Thyroid gland (tissue), 4 donors: ENCODE measurements around the gene ATG9A. TPM values are rescaled to one million over a fixed set of nuclear protein-coding genes. Genes with fewer than 3 reads are reported as not detected.

Experiments used
- DNase-seq, 2 donors: peaks; one replicate each; pipeline ENCODE4 v3.0.0-alpha.2; 2019
- H3K27ac ChIP-seq, 3 donors: fragments of 200-600 bp; sonication (generic); 1 replicate in 2 of 3; 2 replicates in 1 of 3; pipeline ENCODE4 v1.5.1; 2016 to 2019; ENCODE audit warnings: mild to moderate bottlenecking in 1 of 3, moderate library complexity in 1 of 3
- H3K27me3 ChIP-seq: fragments of 200-600 bp; sonication (generic); one replicate; pipeline ENCODE4 v1.5.1; 2019
- H3K36me3 ChIP-seq, 2 donors: fragments of 200-600 bp; sonication (generic); one replicate each; pipeline ENCODE4 v1.5.1; 2016 to 2019
- H3K4me1 ChIP-seq, 2 donors: fragments of 200-600 bp; sonication (generic); one replicate each; pipeline ENCODE4 v1.5.1; 2017 to 2019
- H3K4me3 ChIP-seq, 3 donors: fragments of 200-600 bp; sonication (generic); replicated peaks in 1 of 3; 1 replicate in 2 of 3; 2 replicates in 1 of 3; pipeline ENCODE4 v1.5.1; 2016; ENCODE audit warnings: mild to moderate bottlenecking in 1 of 3
- H3K9me3 ChIP-seq: fragments of 200-600 bp; sonication (generic); one replicate; pipeline ENCODE4 v1.5.1; 2017
- POLR2A ChIP-seq, 2 donors: fragments of 450-650 bp; IDR thresholded peaks; one replicate each; pipeline ENCODE4 v1.6.1; 2017; ENCODE audit warnings: antibody characterized with exemption in 2 of 2, mild to moderate bottlenecking in 2 of 2, moderate library complexity in 1 of 2
- WGBS, 2 donors: methylation state at CpG; one replicate each; pipeline ENCODE4 v1.1.5; 2017; 5-methylcytosine and 5-hydroxymethylcytosine counted together
- intact Hi-C: fragments of 100-400 bp; cut with DNase I; formaldehyde crosslinking; loops from one replicate; pipeline ENCODE4 v1.15.1; 2023
- total RNA-seq, 4 donors: library from RNA; depleted of rRNA; stranded (reverse); fragments of >200 nt; gene quantifications; one replicate each; pipeline ENCODE4 v1.2.3, GENCODE V29; 2016
- TF ChIP-seq, protein P1 (sequence below), 6 experiments: fragments of 200-600 bp in 3 of 6; fragments of 450-650 bp in 3 of 6; sonication (generic) in 3 of 6; IDR thresholded peaks; one replicate each; pipeline ENCODE4 v1.5.1; 2016 to 2019; ENCODE audit warnings: antibody characterized with exemption in 6 of 6, mild to moderate bottlenecking in 2 of 6, inconsistent platforms in 1 of 6, moderate library complexity in 1 of 6

The ATG9A gene
- total RNA-seq, 4 donors from 2014 or later = 48.8 to 59.3 (median 54.6) TPM

DNA sequence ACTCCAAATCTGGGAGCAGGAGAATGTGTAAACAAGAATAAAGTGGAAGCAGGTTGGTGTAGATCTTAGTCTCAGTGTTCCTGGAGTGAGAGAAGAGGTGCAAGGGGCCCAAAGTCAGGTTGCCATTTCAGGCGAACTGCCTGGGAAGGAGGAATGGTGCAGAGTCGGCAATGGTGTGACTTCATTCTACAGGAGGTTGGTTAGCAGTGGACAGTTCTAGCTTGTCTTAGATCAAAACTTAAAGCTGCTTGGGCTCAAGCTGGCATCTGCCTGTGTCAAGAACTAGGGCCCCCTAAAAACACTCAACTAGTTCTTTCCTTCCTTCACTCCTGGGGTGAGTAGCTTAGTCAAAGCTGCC lies 19.4 kb upstream of the ATG9A start:
- intact Hi-C loops = loop anchor here (5.0 kb wide), 1 partner anchor 33 kb away; no protein-coding TSS in a partner anchor
- TF ChIP-seq, protein P1, sequence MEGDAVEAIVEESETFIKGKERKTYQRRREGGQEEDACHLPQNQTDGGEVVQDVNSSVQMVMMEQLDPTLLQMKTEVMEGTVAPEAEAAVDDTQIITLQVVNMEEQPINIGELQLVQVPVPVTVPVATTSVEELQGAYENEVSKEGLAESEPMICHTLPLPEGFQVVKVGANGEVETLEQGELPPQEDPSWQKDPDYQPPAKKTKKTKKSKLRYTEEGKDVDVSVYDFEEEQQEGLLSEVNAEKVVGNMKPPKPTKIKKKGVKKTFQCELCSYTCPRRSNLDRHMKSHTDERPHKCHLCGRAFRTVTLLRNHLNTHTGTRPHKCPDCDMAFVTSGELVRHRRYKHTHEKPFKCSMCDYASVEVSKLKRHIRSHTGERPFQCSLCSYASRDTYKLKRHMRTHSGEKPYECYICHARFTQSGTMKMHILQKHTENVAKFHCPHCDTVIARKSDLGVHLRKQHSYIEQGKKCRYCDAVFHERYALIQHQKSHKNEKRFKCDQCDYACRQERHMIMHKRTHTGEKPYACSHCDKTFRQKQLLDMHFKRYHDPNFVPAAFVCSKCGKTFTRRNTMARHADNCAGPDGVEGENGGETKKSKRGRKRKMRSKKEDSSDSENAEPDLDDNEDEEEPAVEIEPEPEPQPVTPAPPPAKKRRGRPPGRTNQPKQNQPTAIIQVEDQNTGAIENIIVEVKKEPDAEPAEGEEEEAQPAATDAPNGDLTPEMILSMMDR (IDR thresholded peaks at IDR 0.05) = no peak
- no peak for TF ChIP-seq POLR2A (IDR thresholded peaks at IDR 0.05)
- peak overlapping the region; percentile 88 to 93 (median 89) for H3K27ac ChIP-seq

DNA sequence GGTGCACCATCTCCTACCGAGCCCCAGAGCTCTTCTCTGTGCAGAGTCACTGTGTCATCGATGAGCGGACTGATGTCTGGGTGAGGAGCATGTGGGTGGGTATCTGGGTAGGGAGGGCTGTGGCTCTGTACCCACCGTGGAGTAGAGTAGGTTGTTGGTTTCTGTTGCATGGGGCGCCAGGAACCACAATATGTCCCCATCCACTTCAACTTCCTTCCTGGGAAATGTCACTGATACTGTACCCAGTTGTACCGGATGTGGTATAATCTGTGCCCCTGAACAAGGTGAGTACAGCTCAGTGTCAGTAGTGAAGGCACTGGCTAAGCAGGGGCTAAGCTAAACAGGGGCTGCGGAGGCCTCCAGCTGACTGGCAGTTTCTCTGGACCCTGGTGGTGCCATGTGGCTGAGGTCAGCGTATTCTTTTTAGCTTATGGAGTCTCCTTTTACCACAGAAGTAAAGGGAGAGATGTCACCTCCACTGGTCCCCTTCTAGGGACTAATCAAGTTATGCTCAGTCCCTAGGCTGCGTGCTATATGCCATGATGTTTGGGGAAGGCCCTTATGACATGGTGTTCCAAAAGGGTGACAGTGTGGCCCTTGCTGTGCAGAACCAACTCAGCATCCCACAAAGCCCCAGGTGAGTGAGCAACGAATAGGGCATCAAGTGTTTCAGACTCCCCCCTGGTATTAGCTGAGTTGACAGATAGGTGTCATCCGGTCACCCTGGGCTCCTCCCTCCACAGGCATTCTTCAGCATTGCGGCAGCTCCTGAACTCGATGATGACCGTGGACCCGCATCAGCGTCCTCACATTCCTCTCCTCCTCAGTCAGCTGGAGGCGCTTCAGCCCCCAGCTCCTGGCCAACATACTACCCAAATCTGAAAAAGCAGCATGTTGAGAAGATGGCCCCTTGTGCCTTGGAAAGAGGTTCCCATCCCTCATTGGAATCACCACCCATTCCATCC lies 18.5 kb upstream of the ATG9A start:
- Histone ChIP-seq H3K27ac (peak overlapping the region in 2 of 3 donors; percentile 88 to 93), H3K4me3 (no peak overlapping the region), H3K9me3 (no peaks in the 10 kb centered on the region), H3K4me1 (peaks cover 29 to 66% of the 10 kb centered on the region in 2 donors), H3K36me3 (peaks cover 0 to 4% of the 10 kb centered on the region in 2 donors), H3K27me3 (no peaks in the 10 kb centered on the region)
- DNase-seq = no peak
- 84 to 90% methylated on average over 15 to 17 of the region's 17 CpGs for WGBS, 2 donors
- TF ChIP-seq, protein P1 (IDR thresholded peaks at IDR 0.05) = no peak
- TF ChIP-seq POLR2A (IDR thresholded peaks at IDR 0.05) = no peak
- intact Hi-C loops = loop anchor here (5.0 kb wide), 1 partner anchor 34 kb away; no protein-coding TSS in a partner anchor

More for the DNA sequence above, 19.4 kb upstream of the ATG9A start:
- Histone ChIP-seq H3K27me3 (no peaks in the 10 kb centered on the region), H3K36me3 (peaks cover 0 to 4% of the 10 kb centered on the region in 2 donors), H3K4me3 (no peak overlapping the region), H3K4me1 (peaks cover 36 to 73% of the 10 kb centered on the region in 2 donors), H3K9me3 (no peaks in the 10 kb centered on the region)
- no peak for DNase-seq
- 78 to 89% methylated on average over 2 of the region's 2 CpGs for WGBS, 2 donors

DNA sequence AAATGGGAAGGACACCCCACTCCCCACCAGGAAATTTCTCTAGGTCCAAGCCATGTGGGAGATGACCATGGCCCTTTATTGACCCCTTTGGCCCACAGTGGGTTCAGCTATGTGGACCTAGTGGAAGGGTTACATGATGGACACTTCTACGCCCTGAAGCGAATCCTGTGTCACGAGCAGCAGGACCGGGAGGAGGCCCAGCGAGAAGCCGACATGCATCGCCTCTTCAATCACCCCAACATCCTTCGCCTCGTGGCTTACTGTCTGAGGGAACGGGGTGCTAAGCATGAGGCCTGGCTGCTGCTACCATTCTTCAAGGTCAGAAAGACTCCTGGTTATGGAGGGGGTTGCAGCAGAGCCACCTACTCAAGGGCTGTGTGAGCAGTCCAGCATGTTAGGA lies 17.1 kb upstream of the ATG9A start:
- no peak for DNase-seq
- no peaks in the 10 kb centered on the region for H3K9me3 ChIP-seq
- peaks cover 0 to 4% of the 10 kb centered on the region in 2 donors for H3K36me3 ChIP-seq
- H3K27ac ChIP-seq = peak overlapping the region in 1 of 3 donors; percentile 86
- peaks cover 24 to 53% of the 10 kb centered on the region in 2 donors for H3K4me1 ChIP-seq
- intact Hi-C loops = loop anchor here (5.0 kb wide), 1 partner anchor 36 kb away; no protein-coding TSS in a partner anchor
- no peak overlapping the region for H3K4me3 ChIP-seq
- H3K27me3 ChIP-seq = no peaks in the 10 kb centered on the region
- no peak for TF ChIP-seq POLR2A (IDR thresholded peaks at IDR 0.05)
- 91 to 96% methylated on average over 7 to 10 of the region's 10 CpGs for WGBS, 2 donors

DNA sequence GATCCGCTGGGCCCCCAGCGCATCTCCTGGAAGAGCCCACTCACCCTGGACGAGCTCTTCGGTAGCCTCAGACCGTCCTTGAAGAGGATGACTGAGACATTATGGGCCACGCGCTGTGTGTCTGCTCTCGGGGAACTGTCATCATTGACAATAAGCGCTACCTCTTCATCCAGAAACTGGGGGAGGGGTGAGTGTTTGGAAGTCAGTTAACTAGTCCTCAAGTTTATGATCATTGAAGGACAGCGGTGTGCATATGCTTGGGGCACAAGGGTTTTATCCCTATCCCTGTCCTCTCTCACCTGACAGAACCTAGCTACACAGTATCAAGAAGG lies 16.4 kb upstream of the ATG9A start:
- no peak for DNase-seq
- intact Hi-C loops = loop anchor here (5.0 kb wide), 1 partner anchor 36 kb away; no protein-coding TSS in a partner anchor
- Histone ChIP-seq H3K27ac (peak overlapping the region; percentile 35 to 89 (median 86)), H3K4me1 (peaks cover 24 to 53% of the 10 kb centered on the region in 2 donors), H3K9me3 (no peaks in the 10 kb centered on the region), H3K4me3 (peak overlapping the region; percentile 21 to 83 (median 72)), H3K27me3 (no peaks in the 10 kb centered on the region), H3K36me3 (peaks cover 0 to 4% of the 10 kb centered on the region in 2 donors)
- 15 to 17% methylated on average over 10 of the region's 10 CpGs for WGBS, 2 donors
- TF ChIP-seq, protein P1 (IDR thresholded peaks at IDR 0.05) = no peak

DNA sequence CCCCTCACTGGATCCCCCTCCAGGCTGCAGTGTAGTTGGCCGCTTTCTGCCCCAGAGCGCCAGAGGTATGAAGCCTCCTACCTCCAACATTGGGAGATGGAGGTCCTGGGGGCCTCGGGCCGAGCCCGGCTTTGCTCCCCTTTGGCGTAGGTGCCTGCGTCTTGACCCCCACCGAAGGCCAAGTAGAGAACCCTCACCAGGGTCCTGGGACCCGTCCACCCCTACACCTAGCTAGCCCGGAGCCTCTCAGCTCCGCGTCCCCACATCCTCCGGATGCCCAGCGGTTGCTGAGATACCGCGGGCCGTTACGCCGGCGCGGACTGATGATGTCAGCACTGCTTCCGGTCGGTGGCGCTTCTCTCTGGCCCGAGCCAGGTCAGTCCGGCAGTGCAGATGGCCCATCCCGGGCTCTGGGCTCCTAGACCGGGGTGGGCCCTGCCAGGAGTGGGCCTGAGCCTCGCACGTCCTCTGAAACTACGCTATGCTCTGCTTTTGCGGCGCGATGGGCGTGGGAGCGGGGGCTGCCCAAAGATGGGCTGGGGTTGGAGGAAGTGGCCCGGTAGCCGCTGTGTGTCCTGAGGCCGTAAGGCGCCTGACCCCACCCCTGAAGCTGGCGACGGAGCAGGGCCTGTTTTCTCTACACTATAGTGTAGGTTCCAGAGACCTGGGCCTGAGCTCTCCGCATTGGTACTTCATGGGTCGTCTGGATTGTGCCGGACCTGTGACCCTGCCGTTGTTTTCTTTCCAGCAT lies 15.9 kb upstream of the ATG9A start, which contains the start of the genes GLB1L and STK16:
TSS of gene GLB1L (minus strand) at position 297 of the 751 bp plus-strand sequence. CDS start 1,871 bp downstream, outside the sequence.
TSS of gene STK16 (plus strand) at position 332 of the 751 bp plus-strand sequence. CDS start 521 bp downstream, outside the sequence.
- peak; percentile 93 to 94 for DNase-seq
- H3K4me1 ChIP-seq = peaks cover 22 to 49% of the 10 kb centered on the region in 2 donors
- H3K9me3 ChIP-seq = no peaks in the 10 kb centered on the region
- TF ChIP-seq, protein P1 (IDR thresholded peaks at IDR 0.05) = peak in 1 of 6 experiments; percentile 7
- peak in 1 of 2 donors; percentile 88 for TF ChIP-seq POLR2A (IDR thresholded peaks at IDR 0.05)
- WGBS, 2 donors = 2 to 3% methylated on average over 7 to 16 of the region's 46 CpGs
- intact Hi-C loops = loop anchor here (5.0 kb wide), 1 partner anchor 37 kb away; no protein-coding TSS in a partner anchor
- peaks cover 0 to 4% of the 10 kb centered on the region in 2 donors for H3K36me3 ChIP-seq
- H3K4me3 ChIP-seq = peak within 1 kb of the TSS; percentile 21 to 83 (median 72)
- no peaks in the 10 kb centered on the region for H3K27me3 ChIP-seq
- H3K27ac ChIP-seq = peak within 1 kb of the TSS; percentile 35 to 89 (median 86)
